GM10248 (cell line): ENCODE data around the gene SLFNL1.

Source experiments
- CTCF ChIA-PET: fragments of 300-600 bp; sonication (Branson Sonifier 250); formaldehyde crosslinking; extraction: SDS; loops from one replicate; lab custom pipeline; 2021; ENCODE audit warnings: antibody characterized with exemption; lab: Yijun Ruan, JAX
- POLR2A ChIA-PET: fragments of 350-650 bp; sonication (Branson Sonifier 250); formaldehyde crosslinking; extraction: SDS; loops from one replicate; lab custom pipeline; 2020; ENCODE audit warnings: antibody characterized with exemption; lab: Yijun Ruan, JAX
- DNase-seq: peaks from one replicate; pipeline ENCODE4 v3.0.0; 2012; ENCODE audit errors: extremely low spot score
- CTCF ChIP-seq: IDR thresholded peaks from 2 replicates; pipeline ENCODE4 v1.5.1; 2012; ENCODE audit warnings: mild to moderate bottlenecking, low read depth; ENCODE audit errors: extremely low read depth, missing control alignments, control extremely low read depth

Gene SLFNL1

GRCh38 chr1:40977716-40978115 is 43.8 kb downstream of the SLFNL1 start:
- ChIA-PET POLR2A (no interaction called here), CTCF (no interaction called here)
- no peak for TF ChIP-seq CTCF
- no peak for DNase-seq

- TF ChIP-seq CTCF: no peak
- ChIA-PET POLR2A (no interaction called here), CTCF (no interaction called here)
- no peak for DNase-seq
Observed at GRCh38 chr1:40976952-40977690, 44.4 kb downstream of the SLFNL1 start.

- POLR2A ChIA-PET: no interaction called here
- CTCF ChIA-PET: interaction anchor here (0.9 to 2.0 kb wide), 7 partner anchors 10 to 125 kb away, joined by 3 to 5 read pairs (median 3); no protein-coding TSS in a partner anchor
- no peak for DNase-seq
- no peak for TF ChIP-seq CTCF
Observed at GRCh38 chr1:40974945-40975344, 46.6 kb downstream of the SLFNL1 start.

GRCh38 chr1:40973912-40974311 is 47.6 kb downstream of the SLFNL1 start:
- CTCF ChIA-PET: interaction anchor here (1.4 to 1.9 kb wide), 3 partner anchors 11 to 304 kb away, joined by 3 read pairs; no protein-coding TSS in a partner anchor
- TF ChIP-seq CTCF: no peak
- DNase-seq: no peak
- POLR2A ChIA-PET: interaction anchor here (0.7 kb wide), 1 partner anchor 283 kb away, joined by 3 read pairs; the partner anchor contains the start of gene NFYC

- DNase-seq: no peak
- no peak for TF ChIP-seq CTCF
- ChIA-PET POLR2A (no interaction called here), CTCF (interaction anchor here (2.5 kb wide), 1 partner anchor 20 kb away, joined by 15 read pairs; no protein-coding TSS in a partner anchor)
Observed at GRCh38 chr1:40971966-40972365, 49.6 kb downstream of the SLFNL1 start.

- DNase-seq: no peak
- no peak for TF ChIP-seq CTCF
- CTCF ChIA-PET: no interaction called here
- POLR2A ChIA-PET: no interaction called here
Observed at GRCh38 chr1:40969445-40969844, 52.1 kb downstream of the SLFNL1 start.
